IMR-90 (cell line): ENCODE measurements around the gene RXFP2. TPM values are rescaled to one million over a fixed set of nuclear protein-coding genes. Genes with fewer than 3 reads are reported as not detected.

Experiments used
- ATAC-seq: fragments of 200-7000 bp; cut with Tn5 transposase; 2 replicates; pipeline ENCODE4 v1.9.1; 2020; ENCODE audit warnings: low read depth, mild to moderate bottlenecking, moderate library complexity
- BruUV-seq: library from RNA; stranded (reverse); fragments of 400-500 nt; replicated peaks from 2 replicates; lab custom pipeline; 2021; lab: Mats Ljungman, UMichigan
- CTCF ChIA-PET: fragments of 300-600 bp; formaldehyde crosslinking; extraction: SDS; loops from one replicate; lab custom pipeline; 2021; ENCODE audit warnings: antibody characterized with exemption; lab: Yijun Ruan, JAX
- POLR2A ChIA-PET: fragments of 300-600 bp; sonication (Branson Sonifier 250); formaldehyde crosslinking; loops from one replicate; lab custom pipeline; 2022; ENCODE audit warnings: antibody characterized with exemption; ENCODE audit not compliant: unreplicated experiment; lab: Charles Lee
- DNase-seq: peaks from one replicate; pipeline ENCODE4 v3.0.0; 2013
- H2AFZ ChIP-seq: replicated peaks from 2 replicates; pipeline ENCODE3; 2013; ENCODE audit warnings: low read length, mild to moderate bottlenecking; ENCODE audit not compliant: poor library complexity
- H2AK5ac ChIP-seq: 2 replicates; pipeline ENCODE4 v1.6.1; 2013; ENCODE audit warnings: low read depth, low read length, inconsistent platforms
- H2AK9ac ChIP-seq: replicated peaks from 2 replicates; pipeline ENCODE3; 2013; ENCODE audit warnings: mild to moderate bottlenecking, low read depth, low read length, moderate library complexity; ENCODE audit not compliant: poor library complexity
- H2BK120ac ChIP-seq: 2 replicates; pipeline ENCODE4 v1.6.1; 2013; ENCODE audit warnings: low read depth, low read length, inconsistent platforms
- H2BK15ac ChIP-seq: 3 replicates; pipeline ENCODE4 v1.6.1; 2013; ENCODE audit warnings: low read depth, low read length, inconsistent platforms
- H2BK20ac ChIP-seq: 2 replicates; pipeline ENCODE4 v1.6.1; 2013; ENCODE audit warnings: low read depth, mild to moderate bottlenecking, inconsistent platforms, low read length, moderate library complexity
- H2BK5ac ChIP-seq: 2 replicates; pipeline ENCODE4 v1.6.1; 2013; ENCODE audit warnings: mild to moderate bottlenecking, low read depth, low read length, inconsistent platforms; ENCODE audit not compliant: poor library complexity, severe bottlenecking
- H3K14ac ChIP-seq: replicated peaks from 2 replicates; pipeline ENCODE4 v1.6.1; 2013; ENCODE audit warnings: low read depth, low read length, inconsistent platforms
- H3K18ac ChIP-seq: 2 replicates; pipeline ENCODE4 v1.6.1; 2013; ENCODE audit warnings: low read depth, low read length, control low read depth
- H3K23ac ChIP-seq: 2 replicates; pipeline ENCODE4 v1.6.1; 2013; ENCODE audit warnings: low read depth, low read length, inconsistent platforms
- H3K27ac ChIP-seq: 2 replicates; pipeline ENCODE4 v1.5.1; 2013; ENCODE audit warnings: mild to moderate bottlenecking, control low read depth, low read length; ENCODE audit not compliant: insufficient read depth
- H3K27me3 ChIP-seq: 2 replicates; pipeline ENCODE4 v1.6.1; 2013; ENCODE audit warnings: low read length; ENCODE audit not compliant: control insufficient read depth, insufficient read depth
- H3K36me3 ChIP-seq: 2 replicates; pipeline ENCODE4 v1.6.1; 2013; ENCODE audit warnings: low read length, mixed read lengths; ENCODE audit not compliant: control insufficient read depth, insufficient read depth
- H3K4ac ChIP-seq: 2 replicates; pipeline ENCODE4 v1.6.1; 2013; ENCODE audit warnings: low read depth, low read length, inconsistent platforms
- H3K4me1 ChIP-seq: 2 replicates; pipeline ENCODE4 v1.6.1; 2013; ENCODE audit warnings: low read length, mixed read lengths; ENCODE audit not compliant: control insufficient read depth, insufficient read depth
- H3K4me2 ChIP-seq: 2 replicates; pipeline ENCODE4 v1.6.1; 2013; ENCODE audit warnings: low read depth, mild to moderate bottlenecking, control low read depth, low read length, moderate library complexity
- H3K4me3 ChIP-seq: 2 replicates; pipeline ENCODE4 v1.5.1; 2013; ENCODE audit warnings: low read depth, mild to moderate bottlenecking, control low read depth, low read length, moderate library complexity; ENCODE audit not compliant: insufficient read depth
- H3K56ac ChIP-seq: 2 replicates; pipeline ENCODE4 v1.6.1; 2013; ENCODE audit warnings: low read length, inconsistent platforms; ENCODE audit not compliant: insufficient read depth; ENCODE audit errors: extremely low read depth
- H3K79me1 ChIP-seq, 2 experiments: 2 replicates each; pipeline ENCODE4 v1.6.1; 2013; ENCODE audit warnings: low read length in 2 of 2, inconsistent platforms in 1 of 2, low read depth in 1 of 2
- H3K9ac ChIP-seq: 2 replicates; pipeline ENCODE4 v1.6.1; 2013; ENCODE audit warnings: low read depth, low read length, control low read depth
- H3K9me1 ChIP-seq: 2 replicates; pipeline ENCODE4 v1.6.1; 2013; ENCODE audit warnings: low read length, inconsistent platforms; ENCODE audit not compliant: insufficient read depth
- H3K9me3 ChIP-seq: 2 replicates; pipeline ENCODE4 v1.6.1; 2013; ENCODE audit warnings: low read length; ENCODE audit not compliant: control insufficient read depth, insufficient read depth
- H4K20me1 ChIP-seq: 2 replicates; pipeline ENCODE4 v1.6.1; 2013; ENCODE audit warnings: low read length, inconsistent platforms; ENCODE audit not compliant: insufficient read depth
- H4K5ac ChIP-seq: 2 replicates; pipeline ENCODE4 v1.6.1; 2013; ENCODE audit warnings: mild to moderate bottlenecking, low read depth, low read length, control low read depth
- H4K8ac ChIP-seq, 2 experiments: 2 replicates each; pipeline ENCODE4 v1.6.1; 2013; ENCODE audit warnings: low read depth in 2 of 2, low read length in 2 of 2, control low read depth in 1 of 2, inconsistent platforms in 1 of 2
- H4K91ac ChIP-seq: 2 replicates; pipeline ENCODE4 v1.6.1; 2013; ENCODE audit warnings: low read depth, low read length, inconsistent platforms; ENCODE audit not compliant: insufficient read depth
- BHLHE40 ChIP-seq: fragments of 150-350 bp; IDR thresholded peaks from 2 replicates; pipeline ENCODE4 v1.6.1; 2016; ENCODE audit warnings: mild to moderate bottlenecking, low read depth, low read length
- CEBPB ChIP-seq: IDR thresholded peaks from 2 replicates; pipeline ENCODE4 v1.6.1; 2012; ENCODE audit warnings: low read depth, low read length, improper control_type of control experiment
- CHD1 ChIP-seq: IDR thresholded peaks from 2 replicates; pipeline ENCODE4 v1.6.1; 2012; ENCODE audit warnings: low read depth, low read length, improper control_type of control experiment
- CTCF ChIP-seq: conservative IDR thresholded peaks from 2 replicates; pipeline ENCODE4 v1.5.1; 2012; ENCODE audit warnings: mild to moderate bottlenecking, low read depth, low read length, improper control_type of control experiment
- ELK1 ChIP-seq: fragments of 150-350 bp; IDR thresholded peaks from 2 replicates; pipeline ENCODE4 v1.6.1; 2016; ENCODE audit warnings: low read depth, mild to moderate bottlenecking, low read length, moderate library complexity, borderline replicate concordance
- FOS ChIP-seq: fragments of 150-350 bp; IDR thresholded peaks from 2 replicates; pipeline ENCODE4 v1.6.1; 2016; ENCODE audit warnings: low read depth, low read length
- MAFK ChIP-seq: IDR thresholded peaks from 2 replicates; pipeline ENCODE4 v1.6.1; 2012; ENCODE audit warnings: low read depth, low read length, improper control_type of control experiment
- MXI1 ChIP-seq: IDR thresholded peaks from 2 replicates; pipeline ENCODE4 v1.6.1; 2012; ENCODE audit warnings: low read depth, mild to moderate bottlenecking, low read length, moderate library complexity, borderline replicate concordance
- POLR2A ChIP-seq: IDR thresholded peaks from 2 replicates; pipeline ENCODE4 v1.6.1; 2012; ENCODE audit warnings: mild to moderate bottlenecking, low read depth, low read length
- RAD21 ChIP-seq: IDR thresholded peaks from 2 replicates; pipeline ENCODE4 v1.6.1; 2012; ENCODE audit warnings: low read length, improper control_type of control experiment
- RFX5 ChIP-seq: IDR thresholded peaks from 2 replicates; pipeline ENCODE4 v1.8.0; 2012; ENCODE audit warnings: low read depth, mild to moderate bottlenecking, low read length, moderate library complexity
- SMC3 ChIP-seq: fragments of 150-350 bp; IDR thresholded peaks from 2 replicates; pipeline ENCODE4 v1.6.1; 2016; ENCODE audit warnings: low read depth, mild to moderate bottlenecking, antibody characterized with exemption, low read length, moderate library complexity
- USF2 ChIP-seq: fragments of 150-350 bp; IDR thresholded peaks from 2 replicates; pipeline ENCODE4 v1.6.1; 2017; ENCODE audit warnings: mild to moderate bottlenecking, antibody characterized with exemption, low read length, low read depth
- WGBS, 2 experiments: methylation state at CpG; one replicate each; pipeline versions ENCODE4 v1.1.5 to v1.1.7; 2013; ENCODE audit warnings: missing lambda C conversion rate in 2 of 2; ENCODE audit not compliant: insufficient read length in 1 of 2; ENCODE audit errors: extremely low coverage in 2 of 2; 5-methylcytosine and 5-hydroxymethylcytosine counted together
- dilution Hi-C: fragments of 300-500 bp; cut with HindIII; formaldehyde crosslinking; loops from one replicate; pipeline ENCODE4 v1.14.3; 2018; ENCODE audit warnings: low sequenced_read_pairs; ENCODE audit not compliant: unreplicated experiment
- in situ Hi-C: fragments of 300-500 bp; cut with MboI; formaldehyde crosslinking; loops from 3 replicates; pipeline ENCODE4 v1.14.3; 2019; ENCODE audit warnings: low sequenced_read_pairs, inconsistent platforms, mixed read lengths
- intact Hi-C: fragments of 100-400 bp; cut with micrococcal nuclease; formaldehyde crosslinking; loops from 2 replicates; pipeline ENCODE4 v1.10.0; 2022
- polyA plus RNA-seq, 3 experiments: library from polyadenylated mRNA; depleted of rRNA; stranded (reverse); fragments of >200 nt; gene quantifications; 2 replicates each; pipeline ENCODE4 v1.2.3, GENCODE V29; 2012; ENCODE audit warnings: low replicate concordance in 1 of 3
- total RNA-seq: library from RNA; depleted of rRNA; stranded (reverse); fragments of >200 nt; gene quantifications from 2 replicates; pipeline ENCODE4 v1.2.3, GENCODE V29; 2012

Gene RXFP2
- total and polyA plus RNA-seq, 2 of the 4 experiments (the other 2 are of a cell fraction): not detected

GRCh38 chr13:31769575-31769974 lies 30.2 kb downstream of the RXFP2 start:
- Histone ChIP-seq H3K4ac (no peak overlapping the region), H4K20me1 (no peaks in the 10 kb centered on the region), H2BK15ac (no peak overlapping the region), H2BK5ac (no peak overlapping the region), H3K79me1 (no peaks in the 10 kb centered on the region), H2BK20ac (no peak overlapping the region), H3K23ac (no peak overlapping the region), H2AK5ac (no peak overlapping the region), H2AFZ (no peak overlapping the region), H4K91ac (no peak overlapping the region), H2AK9ac (no peak overlapping the region), H3K9me3 (no peaks in the 10 kb centered on the region), H2BK120ac (no peak overlapping the region), H3K56ac (no peak overlapping the region), H3K27ac (no peak overlapping the region), H3K4me3 (no peak overlapping the region), H3K4me1 (peaks cover 10% of the 10 kb centered on the region; the same call in 1 of the 2 replicates), H3K9ac (no peak overlapping the region), H3K36me3 (no peaks in the 10 kb centered on the region), H3K4me2 (no peak overlapping the region), H3K9me1 (peaks cover 9% of the 10 kb centered on the region), H4K5ac (no peak overlapping the region), H3K27me3 (no peaks in the 10 kb centered on the region), H3K18ac (no peak overlapping the region), H3K14ac (no peak overlapping the region), H4K8ac (no peak overlapping the region)
- BruUV-seq: no TSS peak
- dilution Hi-C loops: no loop called here
- in situ Hi-C loops: no loop called here
- no peak for ATAC-seq
- no peak for TF ChIP-seq SMC3
- no peak for TF ChIP-seq BHLHE40
- TF ChIP-seq RFX5: no peak
- no peak for TF ChIP-seq CHD1
- no peak for TF ChIP-seq CEBPB
- TF ChIP-seq ELK1: no peak
- TF ChIP-seq RAD21: no peak
- TF ChIP-seq FOS: no peak
- no peak for TF ChIP-seq POLR2A
- no peak for TF ChIP-seq MAFK
- no peak for TF ChIP-seq MXI1
- TF ChIP-seq USF2: no peak
- TF ChIP-seq CTCF: no peak
- intact Hi-C loops: no loop called here
- no CpG with 5 or more reads among the region's 4 CpGs for whole genome bisulfite sequencing, 2 experiments
- CTCF ChIA-PET: no interaction called here
- POLR2A ChIA-PET: no interaction called here
- DNase-seq: peak; percentile 58
